ENCODE results near the gene ICA1L.
A peak's percentile ranks its signal among the peaks of the same experiment; 100 is the strongest.

The ICA1L gene

DNA sequence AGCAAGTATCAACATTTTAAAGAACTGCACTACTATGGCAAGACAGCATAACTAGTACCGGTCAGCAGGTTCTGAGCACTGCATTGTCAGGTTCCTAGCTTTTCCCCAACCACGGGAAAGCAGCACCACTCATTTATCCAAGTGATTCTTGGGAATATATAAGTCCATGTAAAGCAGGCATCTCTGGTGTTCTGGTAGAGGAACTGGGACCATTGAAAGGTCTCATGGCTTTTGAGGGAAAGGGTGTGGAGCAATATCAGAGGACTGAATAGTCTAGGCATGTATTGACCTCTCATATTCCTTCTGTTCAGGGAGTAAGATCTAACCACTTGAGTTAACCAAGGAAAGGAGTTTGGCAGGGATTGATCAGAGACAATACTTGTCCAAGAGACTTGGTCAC, 6.1 kb upstream of the ICA1L start:
- ChIA-PET POLR2A (no interaction called here), CTCF (interaction anchor here (1.1 kb wide), 1 partner anchor 541 kb away, joined by 3 read pairs; no protein-coding TSS in a partner anchor)
- Histone ChIP-seq H3K4me1 (ENCODE audit: control insufficient read depth, insufficient read depth, low read length) (no peaks in the 10 kb centered on the region), H3K9me3 (ENCODE audit: control insufficient read depth, insufficient read depth, low read depth, low read length) (no peaks in the 10 kb centered on the region), H3K4me3 (ENCODE audit: low read depth, low read length) (no peak overlapping the region), H3K36me3 (ENCODE audit: control insufficient read depth in 2 of 2, insufficient read depth in 1 of 2, low read length in 2 of 2) (peaks cover 31 to 33% of the 10 kb centered on the region in 2 experiments; a peak in 2 of 3 replicates), H3K27ac (ENCODE audit: extremely low read depth, low read depth, low read length) (no peak overlapping the region)
- TF ChIP-seq GFI1B (tag by site-specific recombination; IDR thresholded peaks at IDR 0.05) (no peak), ZNF521 (tag by site-specific recombination; IDR thresholded peaks at IDR 0.05) (no peak)

GRCh38 chr2:202870431-202871299, 901 bp downstream of the ICA1L start:
- POLR2A ChIA-PET: interaction anchor here (1.0 to 1.5 kb wide), 5 partner anchors 10 to 282 kb away, joined by 3 to 7 read pairs (median 4); partner anchors contain the start of genes CARF, NBEAL1 and WDR12
- peak overlapping the region; percentile 91 for H3K27ac ChIP-seq (ENCODE audit: extremely low read depth, low read depth, low read length)
- CTCF ChIA-PET: interaction anchor here (0.5 to 1.3 kb wide), 7 partner anchors 28 to 563 kb away, joined by 3 to 5 read pairs (median 3); no protein-coding TSS in a partner anchor
- TF ChIP-seq ZNF221 (tag by site-specific recombination; IDR thresholded peaks at IDR 0.05; ENCODE audit: borderline replicate concordance): no peak
- TF ChIP-seq ZNF394 (tag by site-specific recombination; IDR thresholded peaks at IDR 0.05; ENCODE audit: borderline replicate concordance): peak; percentile 50; the same call in 1 of the 2 replicates
- no peak for TF ChIP-seq WT1 (tag by site-specific recombination; IDR thresholded peaks at IDR 0.05)
- TF ChIP-seq ZNF561 (tag by site-specific recombination; IDR thresholded peaks at IDR 0.05; ENCODE audit: borderline replicate concordance): no peak
- no peak for TF ChIP-seq ZNF596 (tag by site-specific recombination; IDR thresholded peaks at IDR 0.05)
- TF ChIP-seq, protein P1, sequence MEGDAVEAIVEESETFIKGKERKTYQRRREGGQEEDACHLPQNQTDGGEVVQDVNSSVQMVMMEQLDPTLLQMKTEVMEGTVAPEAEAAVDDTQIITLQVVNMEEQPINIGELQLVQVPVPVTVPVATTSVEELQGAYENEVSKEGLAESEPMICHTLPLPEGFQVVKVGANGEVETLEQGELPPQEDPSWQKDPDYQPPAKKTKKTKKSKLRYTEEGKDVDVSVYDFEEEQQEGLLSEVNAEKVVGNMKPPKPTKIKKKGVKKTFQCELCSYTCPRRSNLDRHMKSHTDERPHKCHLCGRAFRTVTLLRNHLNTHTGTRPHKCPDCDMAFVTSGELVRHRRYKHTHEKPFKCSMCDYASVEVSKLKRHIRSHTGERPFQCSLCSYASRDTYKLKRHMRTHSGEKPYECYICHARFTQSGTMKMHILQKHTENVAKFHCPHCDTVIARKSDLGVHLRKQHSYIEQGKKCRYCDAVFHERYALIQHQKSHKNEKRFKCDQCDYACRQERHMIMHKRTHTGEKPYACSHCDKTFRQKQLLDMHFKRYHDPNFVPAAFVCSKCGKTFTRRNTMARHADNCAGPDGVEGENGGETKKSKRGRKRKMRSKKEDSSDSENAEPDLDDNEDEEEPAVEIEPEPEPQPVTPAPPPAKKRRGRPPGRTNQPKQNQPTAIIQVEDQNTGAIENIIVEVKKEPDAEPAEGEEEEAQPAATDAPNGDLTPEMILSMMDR (tag by site-specific recombination; IDR thresholded peaks at IDR 0.05): peak; percentile 53; the same call in 1 of the 2 replicates
- TF ChIP-seq ZNF2 (tag by site-specific recombination; IDR thresholded peaks at IDR 0.05): peak; percentile 38; the same call in 1 of the 2 replicates
- no peak for TF ChIP-seq ZNF266 (tag by site-specific recombination; IDR thresholded peaks at IDR 0.05; ENCODE audit: low read depth)
- no peak; the same call in 1 of the 2 replicates for TF ChIP-seq ZNF341 (tag by site-specific recombination; IDR thresholded peaks at IDR 0.05; ENCODE audit: low read depth)
- 0 out of 2 replicates have a peak, but pooled peaks have one; percentile 34 for TF ChIP-seq IKZF3 (tag by site-specific recombination; IDR thresholded peaks at IDR 0.05)
- no peak for TF ChIP-seq ZBTB21 (tag by site-specific recombination; IDR thresholded peaks at IDR 0.05)
- peak; percentile 57; the same call in 1 of the 2 replicates for TF ChIP-seq ZNF600 (tag by site-specific recombination; IDR thresholded peaks at IDR 0.05)
- no peak for TF ChIP-seq ZNF544 (tag by site-specific recombination; IDR thresholded peaks at IDR 0.05)
- no peak for TF ChIP-seq ZBTB48 (tag by site-specific recombination; IDR thresholded peaks at IDR 0.05)
- no peak for TF ChIP-seq INSM2 (tag by site-specific recombination; IDR thresholded peaks at IDR 0.05)
- no peak for TF ChIP-seq ZNF324 (tag by site-specific recombination; IDR thresholded peaks at IDR 0.05)
- no peak for TF ChIP-seq ZFHX2 (tag by site-specific recombination; conservative IDR thresholded peaks at IDR 0.05)
- TF ChIP-seq ZNF133 (tag by site-specific recombination; IDR thresholded peaks at IDR 0.05): no peak
- peak; percentile 49; the same call in 1 of the 2 replicates for TF ChIP-seq PRDM10 (tag by site-specific recombination; IDR thresholded peaks at IDR 0.05)
- TF ChIP-seq SCRT1 (tag by site-specific recombination; IDR thresholded peaks at IDR 0.05; ENCODE audit: borderline replicate concordance): peak; percentile 53; the same call in 1 of the 2 replicates
- no peak for TF ChIP-seq ZNF239 (tag by site-specific recombination; IDR thresholded peaks at IDR 0.05)
- TF ChIP-seq ZNF501 (tag by site-specific recombination; IDR thresholded peaks at IDR 0.05): 0 out of 2 replicates have a peak, but pooled peaks have one; percentile 22

More at GRCh38 chr2:202870431-202871299, 901 bp downstream of the ICA1L start:
- Histone ChIP-seq H3K4me3 (ENCODE audit: low read depth, low read length) (peak overlapping the region; percentile 88), H3K4me1 (ENCODE audit: control insufficient read depth, insufficient read depth, low read length) (no peaks in the 10 kb centered on the region), H3K9me3 (ENCODE audit: control insufficient read depth, insufficient read depth, low read depth, low read length) (no peaks in the 10 kb centered on the region), H3K36me3 (ENCODE audit: control insufficient read depth in 2 of 2, insufficient read depth in 1 of 2, low read length in 2 of 2) (no peaks in the 10 kb centered on the region; a peak in 1 of 3 replicates)

All from HEK293 (cell line).